Stimulated activated CD4-positive, alpha-beta T cell treated with anti-CD3 and anti-CD28 coated beads, Interleukin-1b, Interleukin-23, amount 100 ng/mL, for 24 hours (primary cell): Measurements from ENCODE around the gene SORCS2.

Experiments used
- DNase-seq, 4 experiments: peaks; one replicate each; pipeline ENCODE4 v3.0.0-alpha.2; 2020; ENCODE audit warnings: low read depth in 4 of 4, low spot score in 1 of 4

SORCS2 gene

GRCh38 chr4:7733801-7734650 is 541.7 kb downstream of the SORCS2 start:
- DNase-seq = no peak

- DNase-seq = no peak
Observed at GRCh38 chr4:7734651-7735260, 542.4 kb downstream of the SORCS2 start.

DNA sequence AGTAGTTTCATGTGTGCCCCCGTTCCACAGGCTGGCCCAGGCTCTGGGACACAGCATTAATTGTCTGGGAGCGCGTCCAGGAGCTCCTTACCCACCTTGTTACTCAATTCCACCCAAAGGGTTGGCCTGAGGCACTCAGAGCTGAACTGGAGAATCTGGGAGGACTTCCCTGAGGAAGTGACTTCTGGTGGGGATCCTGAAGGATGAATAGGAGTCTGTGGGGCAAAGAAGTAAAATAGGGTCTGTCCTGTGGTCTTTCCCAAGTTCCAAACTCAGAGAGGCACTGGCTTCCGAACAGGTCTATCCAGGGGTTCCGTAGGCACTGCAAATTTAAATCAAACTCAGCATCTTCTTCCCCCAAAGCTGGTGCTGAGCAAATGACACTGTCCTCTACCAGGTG is 543.1 kb downstream of the SORCS2 start:
- DNase-seq = no peak

DNA sequence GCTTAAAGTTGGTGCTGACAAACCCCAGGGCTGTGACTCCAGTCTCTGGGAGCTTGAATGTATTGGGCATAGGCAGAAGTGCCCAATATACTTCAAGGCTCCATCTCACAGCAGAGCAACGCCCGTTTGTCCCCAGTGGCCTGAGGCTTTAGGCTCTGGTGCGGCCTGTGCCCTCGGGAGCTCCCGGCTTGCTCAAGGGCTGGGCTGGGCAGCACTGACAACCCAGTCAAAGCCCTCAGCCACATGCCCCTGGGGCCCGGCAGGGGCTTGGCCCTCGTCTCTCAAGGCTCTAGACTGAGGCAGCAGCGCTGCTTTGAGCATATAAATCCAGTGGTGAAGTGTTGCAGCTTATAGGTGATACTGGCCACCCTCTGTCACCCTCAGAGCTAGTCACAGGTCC is 543.6 kb downstream of the SORCS2 start:
- DNase-seq = no peak

DNA sequence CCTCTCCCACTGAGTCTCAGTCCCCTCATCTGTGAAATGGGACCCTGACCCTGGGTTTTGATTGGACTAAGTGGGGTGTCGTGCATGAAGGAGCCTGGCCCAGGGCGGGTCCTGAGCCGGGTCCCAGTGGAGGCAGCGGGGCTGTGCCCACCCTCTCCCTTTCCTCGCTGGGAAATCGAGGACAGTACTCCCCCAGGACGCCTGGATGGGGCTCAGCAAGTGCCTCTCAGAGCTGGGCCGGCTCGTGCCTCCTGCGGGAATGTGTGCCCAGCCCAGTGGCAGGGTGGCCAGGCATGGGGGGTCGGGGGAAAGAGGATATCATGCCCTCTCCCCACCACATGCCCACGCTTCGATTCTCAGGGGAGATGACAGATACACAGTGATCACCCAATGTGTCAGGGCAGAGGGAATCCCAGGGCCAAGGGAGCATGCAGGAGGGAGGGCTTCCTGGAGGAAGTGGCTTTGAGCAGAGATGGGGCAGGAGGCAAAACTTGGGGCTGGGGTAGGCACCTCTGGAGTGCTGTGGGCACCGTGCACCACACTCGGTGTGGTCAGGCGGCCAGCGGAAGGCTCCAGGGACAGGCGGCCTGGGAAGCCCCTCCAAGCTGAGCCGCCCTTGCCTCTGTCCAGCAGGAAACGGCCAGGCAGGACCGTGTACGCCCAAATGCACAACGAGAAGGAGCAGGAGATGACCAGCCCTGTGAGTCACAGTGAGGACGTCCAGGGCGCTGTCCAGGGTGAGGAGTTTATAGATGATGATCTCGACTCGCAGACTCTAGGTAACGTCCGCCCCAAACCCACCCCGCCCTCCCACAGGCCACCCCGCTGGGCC is 544.3 kb downstream of the SORCS2 start:
- no peak for DNase-seq

- no peak for DNase-seq
Observed at GRCh38 chr4:7737268-7737645, 544.9 kb downstream of the SORCS2 start.

- DNase-seq = no peak
Observed at GRCh38 chr4:7737752-7738457, 545.6 kb downstream of the SORCS2 start.

- no peak for DNase-seq
Observed at GRCh38 chr4:7738458-7739076, 546.2 kb downstream of the SORCS2 start.

GRCh38 chr4:7739077-7739917 is 547.0 kb downstream of the SORCS2 start:
- DNase-seq = no peak

DNA sequence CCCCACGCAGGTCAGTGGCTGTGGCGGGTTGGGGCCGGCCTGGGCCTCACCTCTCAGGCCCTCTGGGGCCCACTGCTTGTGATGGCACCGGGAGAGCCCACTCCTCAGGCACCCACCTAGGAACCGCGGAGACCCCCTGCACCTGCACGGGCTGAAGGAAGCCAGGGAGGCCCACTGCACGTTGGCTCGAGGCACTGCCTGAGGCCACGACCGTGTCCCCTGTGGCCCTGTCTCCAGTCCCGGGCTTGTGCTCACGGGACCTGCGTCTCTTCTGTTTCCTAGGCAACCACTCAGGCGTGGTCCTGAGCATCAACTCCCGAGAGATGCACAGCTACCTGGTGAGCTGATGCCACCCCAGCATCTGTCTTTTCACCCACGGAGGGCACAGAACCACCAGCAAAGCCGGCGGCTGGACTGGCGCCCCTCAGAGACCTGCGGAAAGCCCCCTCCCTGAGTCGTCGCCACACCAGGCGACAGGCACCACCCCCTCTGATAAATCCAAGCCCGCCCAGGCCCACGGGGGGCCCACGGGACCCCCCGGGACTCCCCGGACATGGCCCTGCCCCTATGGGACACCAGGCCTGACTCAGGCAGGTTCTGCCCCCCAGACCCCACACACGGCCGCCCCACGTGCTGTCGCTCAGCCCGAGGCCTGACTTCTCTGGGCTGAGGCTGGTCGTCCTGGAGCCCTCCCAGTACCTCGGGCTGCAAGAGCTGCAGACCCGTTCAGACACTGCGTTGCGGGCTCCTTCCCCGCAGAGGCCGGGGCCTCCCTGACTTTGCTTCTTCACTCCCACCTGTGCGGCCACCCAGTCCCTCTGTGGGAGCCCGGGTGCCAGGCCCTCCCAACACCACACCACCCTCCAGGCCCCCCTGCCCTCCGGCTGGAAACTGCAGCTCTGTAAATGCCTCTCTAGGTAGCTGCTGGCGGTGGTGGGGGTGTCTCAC is 547.9 kb downstream of the SORCS2 start:
- no peak for DNase-seq

DNA sequence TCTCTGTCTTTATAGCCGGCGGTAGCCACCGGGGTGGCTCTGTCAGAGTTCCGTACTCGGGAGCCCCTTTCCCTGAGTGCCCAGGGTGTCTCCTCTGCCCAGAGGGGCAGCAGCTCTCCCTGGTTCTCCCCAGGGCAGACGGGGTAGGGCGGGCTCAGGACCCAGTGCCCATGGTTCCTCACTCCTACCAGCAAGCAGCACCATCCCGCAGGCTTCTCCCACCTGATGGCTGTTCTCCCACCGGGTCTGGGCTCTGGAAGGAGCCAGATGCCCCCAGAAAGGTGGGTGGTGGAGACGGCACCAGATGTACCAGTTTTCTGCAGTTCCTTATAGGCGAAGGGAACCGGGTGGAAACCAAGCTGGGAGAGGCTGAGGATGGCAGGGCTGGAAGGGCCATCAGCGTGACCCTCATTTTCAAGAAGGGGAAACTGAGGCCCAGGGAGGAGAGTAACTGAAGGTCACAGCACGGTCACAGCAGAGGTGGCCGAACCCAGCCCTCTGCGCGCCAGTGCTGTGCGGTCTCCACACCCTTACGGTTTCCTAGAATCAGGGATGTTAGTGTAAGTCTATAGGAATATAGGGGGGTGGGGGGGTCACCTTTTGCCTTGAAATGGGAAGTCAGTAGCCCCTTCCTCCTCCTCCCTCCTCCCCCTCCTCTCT is 548.7 kb downstream of the SORCS2 start:
- no peak for DNase-seq

DNA sequence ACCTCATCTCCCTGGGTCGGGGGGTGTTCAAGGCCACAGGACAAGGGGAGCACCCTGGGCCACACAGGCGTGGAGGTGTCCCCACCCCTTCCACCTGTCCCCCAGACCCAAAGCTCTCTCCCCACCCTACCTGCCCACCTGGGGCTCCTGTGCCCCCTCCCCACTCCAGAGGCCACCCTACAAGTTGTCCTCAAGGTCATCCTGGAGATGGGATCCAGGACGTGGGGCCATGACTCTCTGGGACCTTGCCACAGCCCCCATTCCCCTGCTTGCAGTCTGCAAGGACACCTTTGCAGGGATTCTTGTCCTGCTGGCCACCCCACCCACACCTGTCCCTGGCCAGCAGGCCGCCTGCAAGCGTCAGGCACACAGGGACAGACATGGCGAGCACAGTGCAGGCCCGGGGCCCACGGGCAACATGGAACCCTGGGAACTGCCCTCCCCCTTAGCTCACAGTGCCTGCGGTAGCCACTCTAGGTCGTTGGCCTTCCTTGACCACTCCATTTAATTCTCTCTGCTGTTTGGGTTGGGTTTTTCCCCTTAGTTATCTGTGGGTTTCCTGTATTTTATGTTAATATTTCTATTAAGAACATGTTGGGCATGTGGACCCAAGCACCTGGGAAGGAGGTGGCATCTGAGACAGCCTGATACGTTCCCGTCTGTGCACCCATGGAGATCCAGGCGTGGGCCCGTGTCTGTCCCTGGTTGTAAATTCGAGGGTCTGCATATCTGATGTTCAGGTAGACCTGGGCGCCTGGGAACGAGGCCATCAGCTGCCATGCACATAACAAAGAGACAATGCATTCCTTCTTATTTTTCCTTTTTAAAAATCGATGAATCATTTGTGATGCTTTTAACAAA is 549.8 kb downstream of the SORCS2 start:
- no peak for DNase-seq

DNA sequence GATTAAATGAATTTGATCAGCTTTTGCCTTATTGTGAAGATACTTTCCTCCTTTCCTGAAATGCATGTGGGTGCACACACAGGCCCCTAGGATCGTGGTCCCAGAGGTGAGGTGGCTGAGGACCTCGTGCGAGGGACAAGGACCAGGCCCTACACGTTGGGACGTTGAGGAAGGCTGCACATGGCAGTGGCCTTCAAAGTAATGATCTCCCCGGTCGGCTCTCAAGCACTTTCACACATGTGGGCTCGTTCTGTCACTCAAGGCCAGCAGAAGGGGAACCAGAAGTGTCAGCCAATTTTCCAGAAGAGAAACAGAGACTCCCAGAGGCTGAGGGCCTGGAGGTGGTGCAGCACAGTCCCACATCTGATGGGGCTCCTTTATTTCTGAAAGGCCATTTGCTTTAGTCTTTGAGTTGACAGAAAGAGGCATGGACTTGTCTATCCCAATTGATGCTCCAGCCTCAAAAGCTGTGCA is 550.5 kb downstream of the SORCS2 start:
- no peak for DNase-seq

GRCh38 chr4:7744142-7744804 is 551.9 kb downstream of the SORCS2 start:
- DNase-seq = no peak

GRCh38 chr4:7745301-7745885 is 553.1 kb downstream of the SORCS2 start:
- no peak for DNase-seq

- DNase-seq = no peak
Observed at GRCh38 chr4:7746351-7747061, 554.2 kb downstream of the SORCS2 start.
